GM12801 (cell line): ENCODE data around the gene SLC6A6.

Source experiments
- CTCF ChIP-seq: IDR thresholded peaks from one replicate; pipeline ENCODE4 v1.5.1; 2011; ENCODE audit warnings: control low read depth; ENCODE audit not compliant: insufficient read length; ENCODE audit errors: extremely low read depth

Gene SLC6A6

GRCh38 chr3:14478956-14479550 lies 76.6 kb downstream of the SLC6A6 start:
- TF ChIP-seq CTCF: no peak

GRCh38 chr3:14479591-14479990 lies 77.2 kb downstream of the SLC6A6 start:
- no peak for TF ChIP-seq CTCF

DNA sequence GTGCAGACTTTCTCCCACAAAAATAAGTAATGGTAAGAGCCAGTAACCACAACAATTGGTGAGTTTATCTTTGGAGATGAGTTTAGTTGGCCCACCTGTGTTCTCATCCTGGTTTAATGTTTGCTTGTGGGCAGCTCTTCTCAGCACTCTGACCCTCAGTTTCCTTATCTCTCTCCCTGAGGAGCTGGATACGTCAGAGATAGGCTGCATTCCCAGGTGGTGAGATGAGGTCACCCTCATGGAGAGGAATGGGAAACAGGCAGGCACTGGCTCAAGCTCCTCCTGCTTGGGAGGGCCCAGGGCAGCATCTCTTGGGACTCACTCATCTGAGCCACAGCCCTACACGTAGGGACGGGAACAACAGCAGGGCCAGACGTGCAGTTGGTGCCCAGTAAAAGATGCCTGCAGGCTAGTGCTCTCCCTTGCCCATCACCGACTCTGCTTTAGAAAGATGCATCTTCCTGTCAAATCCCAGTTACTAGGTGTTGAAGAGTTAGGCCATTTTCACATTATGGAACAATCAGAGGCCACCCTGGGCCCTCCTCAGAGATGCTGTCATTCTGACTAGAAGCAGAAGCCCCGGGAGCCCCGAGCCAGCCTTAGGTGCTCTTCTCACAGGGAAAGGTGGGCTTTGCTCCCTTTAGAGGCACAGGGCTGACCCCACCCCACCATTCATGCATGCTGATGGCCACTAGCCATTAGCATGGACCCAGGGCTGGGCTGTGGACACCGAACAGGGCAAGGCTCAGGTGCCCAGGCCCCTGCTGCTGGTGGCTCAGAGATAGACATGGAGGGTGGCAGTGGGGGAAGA lies 78.0 kb downstream of the SLC6A6 start:
- TF ChIP-seq CTCF: no peak

- TF ChIP-seq CTCF: no peak
Observed at GRCh38 chr3:14481018-14481645, 78.7 kb downstream of the SLC6A6 start.

DNA sequence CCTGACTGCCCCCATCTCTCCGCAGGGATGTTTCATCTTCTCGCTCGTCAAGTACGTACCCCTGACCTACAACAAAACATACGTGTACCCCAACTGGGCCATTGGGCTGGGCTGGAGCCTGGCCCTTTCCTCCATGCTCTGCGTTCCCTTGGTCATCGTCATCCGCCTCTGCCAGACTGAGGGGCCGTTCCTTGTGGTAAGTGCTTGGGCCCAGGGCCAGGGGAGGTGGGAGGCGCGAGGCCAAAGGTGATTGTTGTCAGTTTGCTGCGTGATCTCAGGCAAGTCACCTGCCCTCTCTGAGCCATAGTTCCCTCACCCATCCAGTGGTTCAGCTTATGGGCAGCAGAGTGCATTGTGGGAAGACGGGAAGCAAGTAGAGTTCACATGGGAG lies 79.2 kb downstream of the SLC6A6 start:
- TF ChIP-seq CTCF: no peak

DNA sequence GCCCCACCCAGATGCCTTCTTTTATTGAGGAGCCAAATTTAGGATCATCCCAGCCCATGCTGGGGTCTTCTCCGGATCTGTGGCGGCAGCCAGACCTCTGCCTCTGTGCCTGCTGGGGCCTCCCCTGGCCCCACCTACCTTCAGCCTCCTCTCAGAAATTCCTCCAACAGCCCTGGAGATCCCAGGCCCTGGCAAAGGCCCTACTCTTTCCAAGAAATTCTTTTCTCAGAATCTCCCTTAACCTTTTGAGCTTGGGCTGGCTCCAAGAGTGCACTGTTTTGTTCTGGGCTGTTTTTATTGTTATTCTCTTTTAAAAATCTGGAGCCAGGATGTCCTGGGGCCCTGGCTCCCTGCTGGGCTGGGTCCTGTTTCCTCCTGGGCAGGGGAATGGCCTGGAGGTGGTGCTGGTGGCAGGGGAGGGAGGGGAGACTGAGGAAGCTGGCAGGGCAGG lies 79.9 kb downstream of the SLC6A6 start:
- TF ChIP-seq CTCF: no peak

GRCh38 chr3:14483286-14483685 lies 80.9 kb downstream of the SLC6A6 start:
- TF ChIP-seq CTCF: no peak
